GM19395 (cell line): Measurements from ENCODE around the gene GABRG3.

Experiments used
- ATAC-seq: cut with Tn5 transposase; IDR thresholded peaks from one replicate; pipeline ENCODE4 v1.9.1; 2021; ENCODE audit warnings: mild to moderate bottlenecking, moderate library complexity; ENCODE audit not compliant: unreplicated experiment

The GABRG3 gene

GRCh38 chr15:26970712-26971210 lies at the start of gene GABRG3:
TSS of gene GABRG3 (plus strand) at chr15:26971181.
- ATAC-seq, result no peak

DNA sequence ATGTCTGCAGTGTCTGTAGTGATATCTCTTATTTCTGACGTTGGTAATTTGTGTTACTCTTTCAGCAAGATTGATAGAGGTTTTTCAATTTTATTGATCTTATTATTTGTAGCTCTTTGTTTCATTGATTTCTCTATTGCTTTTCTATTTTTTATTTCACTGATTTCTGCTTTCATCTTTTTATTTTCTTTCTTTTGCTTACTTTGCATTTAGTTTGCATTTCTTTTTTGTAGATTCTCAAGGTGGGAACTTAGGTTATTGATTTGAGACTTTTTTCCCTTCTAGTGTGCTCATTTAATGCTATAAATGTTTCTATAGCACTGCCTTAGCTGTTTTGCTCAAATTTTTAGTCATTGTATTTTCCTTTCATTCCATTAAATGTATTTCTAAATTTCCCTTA lies 49.5 kb upstream of the GABRG3 start:
- no peak for ATAC-seq

GRCh38 chr15:26926081-26926480 lies 44.9 kb upstream of the GABRG3 start:
- no peak for ATAC-seq

DNA sequence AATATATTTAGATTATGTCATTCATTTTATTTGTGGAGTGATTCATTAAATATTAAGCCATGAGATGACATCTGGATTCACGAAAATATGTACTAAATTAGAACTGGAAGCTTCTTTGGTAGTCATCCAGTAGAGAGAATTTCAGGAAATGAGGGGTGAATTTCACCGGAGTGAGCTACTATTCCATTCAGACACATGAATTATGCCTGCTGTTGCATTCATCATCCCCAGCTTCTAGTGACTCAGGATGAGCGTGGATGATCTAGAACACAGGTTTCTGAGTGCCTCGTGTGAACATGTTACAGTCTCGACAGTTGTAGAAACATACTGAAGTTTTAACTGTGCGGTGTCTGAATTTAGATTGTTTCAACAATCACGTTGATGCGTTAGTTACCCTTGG lies 42.9 kb upstream of the GABRG3 start:
- no peak for ATAC-seq

DNA sequence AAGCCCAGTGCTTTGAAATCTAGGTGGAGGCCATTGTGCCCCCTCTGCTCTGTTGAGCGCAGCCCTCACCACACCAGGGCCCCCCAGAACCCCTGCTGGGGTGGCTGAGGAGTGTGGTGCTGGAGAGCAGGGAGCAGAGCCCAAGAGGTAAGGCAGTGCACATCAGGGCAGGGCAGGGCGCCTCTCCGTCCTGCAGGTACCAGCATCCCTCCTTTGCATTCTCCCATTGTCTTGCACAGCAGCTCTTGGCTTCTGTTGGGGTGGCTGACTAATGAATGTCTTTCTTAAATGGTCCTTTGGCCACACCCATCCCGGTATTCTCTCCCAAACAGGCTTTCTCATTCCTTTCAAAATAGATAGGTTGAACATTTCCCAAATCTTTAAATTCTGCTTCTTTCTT lies 41.4 kb upstream of the GABRG3 start:
- ATAC-seq, result no peak

GRCh38 chr15:26934848-26935247 lies 36.1 kb upstream of the GABRG3 start:
- no peak for ATAC-seq

GRCh38 chr15:26935322-26935721 lies 35.7 kb upstream of the GABRG3 start:
- no peak for ATAC-seq

- no peak for ATAC-seq
Measured at GRCh38 chr15:26936502-26936901, 34.5 kb upstream of the GABRG3 start.

DNA sequence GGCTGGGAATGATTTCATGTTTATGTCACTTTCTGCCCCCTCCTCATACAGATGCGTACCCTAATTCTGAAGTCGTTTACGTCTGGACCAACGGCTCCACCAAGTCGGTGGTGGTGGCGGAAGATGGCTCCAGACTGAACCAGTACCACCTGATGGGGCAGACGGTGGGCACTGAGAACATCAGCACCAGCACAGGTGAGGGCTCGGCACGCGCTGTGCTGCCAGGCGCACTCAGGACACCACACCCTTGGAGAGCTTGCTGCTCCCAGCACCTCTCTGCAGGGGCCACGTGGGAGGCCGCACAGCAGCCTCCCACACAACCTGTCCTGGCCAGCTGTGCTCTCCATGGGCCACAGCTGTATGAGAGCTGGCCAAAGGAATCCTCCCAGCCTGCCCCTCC lies 33.8 kb upstream of the GABRG3 start:
- no peak for ATAC-seq

GRCh38 chr15:26939398-26939797 lies 31.6 kb upstream of the GABRG3 start:
- ATAC-seq, result no peak

DNA sequence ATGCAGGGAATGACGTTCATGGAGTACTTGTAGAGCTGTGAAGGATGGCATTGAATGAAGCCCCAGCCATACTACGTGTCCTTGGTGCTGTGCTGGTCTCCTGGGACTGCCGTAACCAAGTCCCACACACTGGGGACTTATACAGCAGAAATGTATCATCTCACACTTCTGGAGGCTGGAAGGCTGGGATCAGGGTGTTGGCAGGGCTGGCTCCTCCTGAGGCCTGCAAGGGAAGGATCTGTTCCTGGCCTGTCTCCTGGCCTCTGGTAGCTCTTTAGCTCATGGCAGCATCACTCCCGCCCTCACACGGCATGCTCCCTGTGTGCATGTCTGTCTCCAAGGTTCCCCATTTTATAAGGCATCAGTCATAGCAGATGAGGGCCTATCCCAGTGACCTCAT lies 29.5 kb upstream of the GABRG3 start:
- ATAC-seq, result no peak

DNA sequence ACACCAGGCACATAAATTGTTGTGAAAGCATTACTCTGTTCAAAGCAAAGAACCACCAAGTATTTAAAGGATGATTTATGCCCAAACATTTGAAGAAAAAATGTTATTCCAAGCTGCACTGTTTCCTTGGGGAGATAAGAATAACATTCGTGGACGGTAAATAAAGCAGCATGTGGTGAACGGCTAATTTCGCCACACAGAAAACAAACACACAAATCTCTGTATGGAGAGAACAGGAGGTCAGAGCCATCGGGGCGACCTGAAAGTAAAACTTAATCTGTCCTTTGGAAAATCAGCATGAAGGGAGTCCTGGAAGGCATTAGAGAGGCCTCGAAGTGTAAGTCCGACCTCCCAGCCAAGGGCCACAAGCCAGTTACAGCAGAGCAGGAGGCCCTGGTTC lies 27.1 kb upstream of the GABRG3 start:
- ATAC-seq, result no peak

- ATAC-seq, result no peak
Measured at GRCh38 chr15:26945046-26945445, 25.9 kb upstream of the GABRG3 start.

- ATAC-seq, result no peak
Measured at GRCh38 chr15:26950001-26950400, 21.0 kb upstream of the GABRG3 start.

GRCh38 chr15:26954403-26954802 lies 16.6 kb upstream of the GABRG3 start:
- ATAC-seq, result no peak

- ATAC-seq, result no peak
Measured at GRCh38 chr15:26967719-26968269, 3.2 kb upstream of the GABRG3 start.

DNA sequence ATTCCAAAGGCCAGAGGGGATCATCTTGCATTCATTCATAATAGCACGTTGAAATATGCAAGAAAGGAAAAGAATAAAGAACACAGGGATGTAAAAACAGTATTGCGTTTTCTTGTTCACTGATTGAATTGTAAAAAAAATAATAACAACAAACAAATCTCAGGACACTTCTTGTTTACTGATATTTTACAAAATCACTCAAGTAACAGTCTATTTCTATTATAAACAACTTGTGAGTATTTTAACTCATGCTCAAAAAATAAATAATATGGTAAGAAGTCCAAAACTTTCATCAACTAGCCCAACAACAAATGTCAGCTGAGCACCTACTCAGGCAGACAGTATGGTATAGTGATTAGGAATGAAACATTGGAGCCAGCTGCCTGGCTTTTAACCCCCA lies 2.2 kb upstream of the GABRG3 start:
- ATAC-seq, result no peak

DNA sequence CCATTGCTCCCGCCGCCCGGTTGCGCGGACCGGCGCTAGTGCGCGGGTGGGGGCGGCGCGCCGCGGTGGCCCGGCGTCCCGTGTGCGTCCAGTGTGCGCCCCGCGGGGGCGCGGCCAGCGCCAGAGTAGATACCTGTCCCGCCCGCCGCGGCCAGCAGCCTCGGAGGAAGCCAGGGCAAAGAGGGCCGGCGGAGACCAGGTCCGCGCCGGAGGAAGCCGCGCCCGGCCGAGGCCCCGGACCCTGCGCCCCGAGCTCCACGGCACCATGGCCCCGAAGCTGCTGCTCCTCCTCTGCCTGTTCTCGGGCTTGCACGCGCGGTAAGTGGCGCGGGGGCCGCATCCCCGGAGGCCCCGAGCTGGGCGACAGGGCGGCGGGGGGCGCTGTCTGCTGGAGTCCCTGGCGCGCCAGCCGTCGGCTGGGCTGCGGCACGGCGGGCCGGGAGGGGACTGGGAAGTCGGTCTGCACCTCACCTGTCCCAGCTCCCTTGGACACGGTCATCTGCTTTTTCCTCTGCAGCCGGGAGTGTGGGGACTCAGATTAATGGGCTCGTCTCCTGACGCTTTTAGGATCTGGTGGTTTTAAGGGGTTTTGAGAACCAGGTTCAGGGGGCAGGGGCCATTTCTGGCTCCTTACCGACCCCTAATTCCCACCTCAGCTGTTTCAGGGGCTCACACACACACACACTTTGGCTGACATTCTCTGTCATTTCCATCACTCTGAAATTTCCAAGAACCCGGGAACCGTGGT lies 464 bp downstream of the GABRG3 start:
- ATAC-seq, result no peak

DNA sequence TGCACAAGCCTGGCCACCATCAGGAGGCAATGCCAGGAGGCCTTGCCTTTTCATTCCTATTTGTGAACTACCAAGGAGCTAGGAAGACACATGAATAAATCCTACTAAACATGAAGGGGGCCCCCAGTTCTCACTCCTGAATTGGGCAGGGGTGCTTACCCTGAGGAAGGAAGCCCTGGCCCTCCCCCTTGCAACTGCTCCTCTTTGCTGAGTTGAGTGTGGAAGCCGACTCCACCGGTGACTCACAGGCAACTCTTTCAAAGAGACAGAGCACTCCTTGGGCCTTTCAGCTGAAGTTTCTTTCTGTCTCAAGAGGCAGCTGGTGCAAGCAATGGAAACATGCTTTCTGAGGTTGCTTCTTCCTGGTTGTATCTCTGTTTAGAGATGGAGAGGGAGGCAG lies 1.7 kb downstream of the GABRG3 start:
- ATAC-seq, result no peak

DNA sequence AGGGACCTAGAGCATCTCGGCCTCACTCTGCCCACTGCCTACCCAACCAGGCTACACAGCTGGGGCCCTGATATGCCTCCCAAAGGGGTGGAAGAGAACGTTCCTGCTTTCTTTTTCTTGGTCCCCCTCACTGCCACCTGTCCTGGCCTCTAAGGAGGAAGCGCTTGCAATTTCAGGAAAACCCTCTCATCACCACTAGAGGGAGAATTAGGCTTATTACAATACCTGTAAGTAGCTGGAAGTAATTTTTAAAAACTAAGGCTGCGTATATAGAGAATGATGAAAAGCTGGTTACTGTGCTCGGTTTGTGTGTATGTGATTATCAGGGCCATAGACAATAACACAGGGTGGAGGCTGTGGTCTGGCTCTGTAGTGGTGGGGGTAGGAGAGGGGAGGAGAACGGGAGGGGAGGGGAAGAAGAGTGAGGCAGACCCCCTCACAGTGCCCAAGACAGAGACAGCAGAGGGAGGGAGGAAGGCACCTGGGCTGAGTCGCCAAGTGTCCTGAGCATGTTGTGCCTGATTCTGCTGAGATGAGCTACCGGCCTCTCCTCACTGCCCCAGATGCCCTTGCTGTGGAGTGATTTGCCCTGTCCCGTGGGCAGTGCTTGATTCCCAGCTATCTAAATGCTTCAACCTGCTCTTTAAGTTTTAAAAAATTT lies 3.3 kb downstream of the GABRG3 start:
- ATAC-seq, result no peak

- ATAC-seq, result no peak
Measured at GRCh38 chr15:26981492-26981891, 10.5 kb downstream of the GABRG3 start.

GRCh38 chr15:26983822-26984221 lies 12.8 kb downstream of the GABRG3 start:
- no peak for ATAC-seq
